Measurements from ENCODE around the gene KCNQ1.

DNA sequence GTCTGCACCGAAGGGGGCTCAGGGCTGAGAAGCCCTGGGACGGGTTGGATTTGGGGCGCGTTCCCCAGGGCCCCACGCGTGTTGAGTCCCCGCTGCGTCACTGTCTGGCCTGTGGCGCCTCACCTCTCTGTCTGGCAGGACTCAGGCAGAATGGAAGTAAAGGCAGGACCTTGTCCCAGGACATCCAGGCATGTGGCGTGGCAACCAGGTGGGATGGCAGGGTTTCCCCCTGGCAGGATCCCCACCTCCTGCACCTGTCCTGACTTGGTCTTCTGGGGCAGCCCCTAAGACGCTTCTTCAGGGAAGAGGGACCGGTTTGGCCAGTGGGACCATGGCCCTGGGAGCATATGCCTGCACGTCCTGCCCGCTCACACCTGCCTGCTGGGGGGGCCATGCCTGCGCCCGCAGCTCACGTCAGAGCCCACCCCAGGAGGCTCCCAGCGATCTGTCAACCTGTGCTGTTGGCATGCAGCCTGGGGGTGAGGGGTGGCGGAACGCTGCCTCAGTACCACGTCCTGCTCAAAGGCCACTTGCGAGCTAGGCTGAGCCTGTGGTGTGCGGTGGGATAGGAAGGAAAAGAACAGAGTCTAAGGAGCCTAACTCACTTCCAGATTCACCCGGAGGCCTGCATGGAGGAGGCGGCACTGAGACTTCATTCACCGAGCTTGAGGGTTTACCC, 72.7 kb downstream of the KCNQ1 start:
- TF ChIP-seq, protein P1, sequence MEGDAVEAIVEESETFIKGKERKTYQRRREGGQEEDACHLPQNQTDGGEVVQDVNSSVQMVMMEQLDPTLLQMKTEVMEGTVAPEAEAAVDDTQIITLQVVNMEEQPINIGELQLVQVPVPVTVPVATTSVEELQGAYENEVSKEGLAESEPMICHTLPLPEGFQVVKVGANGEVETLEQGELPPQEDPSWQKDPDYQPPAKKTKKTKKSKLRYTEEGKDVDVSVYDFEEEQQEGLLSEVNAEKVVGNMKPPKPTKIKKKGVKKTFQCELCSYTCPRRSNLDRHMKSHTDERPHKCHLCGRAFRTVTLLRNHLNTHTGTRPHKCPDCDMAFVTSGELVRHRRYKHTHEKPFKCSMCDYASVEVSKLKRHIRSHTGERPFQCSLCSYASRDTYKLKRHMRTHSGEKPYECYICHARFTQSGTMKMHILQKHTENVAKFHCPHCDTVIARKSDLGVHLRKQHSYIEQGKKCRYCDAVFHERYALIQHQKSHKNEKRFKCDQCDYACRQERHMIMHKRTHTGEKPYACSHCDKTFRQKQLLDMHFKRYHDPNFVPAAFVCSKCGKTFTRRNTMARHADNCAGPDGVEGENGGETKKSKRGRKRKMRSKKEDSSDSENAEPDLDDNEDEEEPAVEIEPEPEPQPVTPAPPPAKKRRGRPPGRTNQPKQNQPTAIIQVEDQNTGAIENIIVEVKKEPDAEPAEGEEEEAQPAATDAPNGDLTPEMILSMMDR (IDR thresholded peaks at IDR 0.05; ENCODE audit: insufficient read depth, low read length, poor library complexity, severe bottlenecking) = no peak
- TF ChIP-seq EZH2phosphoT487 (conservative IDR thresholded peaks at IDR 0.05; ENCODE audit: low read length) = no peak
